BLaER1 (cell line): ENCODE results near the gene SHANK3.

Experiments
- H3K27ac ChIP-seq: shearing (Covaris generic); formaldehyde crosslinking; 2 replicates; pipeline ENCODE4 v1.8.1; 2022
- H3K27me3 ChIP-seq: shearing (Covaris generic); formaldehyde crosslinking; 2 replicates; pipeline ENCODE4 v1.8.1; 2022
- H3K36me3 ChIP-seq: shearing (Covaris generic); formaldehyde crosslinking; 2 replicates; pipeline ENCODE4 v1.8.1; 2022
- H3K4me1 ChIP-seq: shearing (Covaris generic); formaldehyde crosslinking; 2 replicates; pipeline ENCODE4 v1.8.1; 2022
- H3K4me2 ChIP-seq: shearing (Covaris generic); formaldehyde crosslinking; 2 replicates; pipeline ENCODE4 v1.8.1; 2022
- H3K4me3 ChIP-seq: shearing (Covaris generic); formaldehyde crosslinking; 2 replicates; pipeline ENCODE4 v1.8.1; 2022
- H3K9ac ChIP-seq: shearing (Covaris generic); formaldehyde crosslinking; 2 replicates; pipeline ENCODE4 v1.8.1; 2022
- H3K9me3 ChIP-seq: shearing (Covaris generic); formaldehyde crosslinking; 2 replicates; pipeline ENCODE4 v1.8.1; 2022
- H4K20me1 ChIP-seq: shearing (Covaris generic); formaldehyde crosslinking; 2 replicates; pipeline ENCODE4 v1.8.1; 2022
- Cebpa-rat ChIP-seq: shearing (Covaris generic); IDR thresholded peaks from 2 replicates; pipeline ENCODE4 v1.8.1; 2022

SHANK3 gene

DNA sequence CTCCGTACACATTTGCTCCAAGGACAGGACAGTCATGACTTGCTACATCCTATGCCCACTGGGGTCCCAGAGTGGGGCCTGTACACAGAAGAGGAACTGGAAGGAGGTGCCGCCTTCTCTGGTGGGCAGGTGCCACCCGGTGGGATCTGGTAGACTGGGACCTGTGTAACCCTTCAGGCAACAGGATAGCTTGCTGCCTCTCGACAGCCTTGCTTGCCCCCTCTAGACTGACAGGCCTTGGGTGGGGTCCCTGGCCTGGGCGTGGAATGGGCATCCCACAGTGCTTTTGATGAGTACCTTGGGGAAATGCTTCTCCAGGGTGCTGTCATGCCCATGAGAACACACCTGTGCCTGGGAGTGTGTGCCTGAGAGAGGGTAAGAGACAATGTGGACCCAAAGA, 15.8 kb downstream of the SHANK3 start:
- Histone ChIP-seq H3K4me2 (no peak overlapping the region), H3K4me1 (0 out of 2 replicates have a peak, but pooled peaks cover 3% of the 10 kb centered on the region), H3K4me3 (no peak overlapping the region), H3K9ac (no peak overlapping the region), H3K9me3 (0 out of 2 replicates have a peak, but pooled peaks cover under 1% of the 10 kb centered on the region), H3K27ac (no peak overlapping the region), H3K27me3 (no peaks in the 10 kb centered on the region), H4K20me1 (peaks cover 85% of the 10 kb centered on the region), H3K36me3 (peaks cover 58% of the 10 kb centered on the region)
- no peak for TF ChIP-seq Cebpa-rat

DNA sequence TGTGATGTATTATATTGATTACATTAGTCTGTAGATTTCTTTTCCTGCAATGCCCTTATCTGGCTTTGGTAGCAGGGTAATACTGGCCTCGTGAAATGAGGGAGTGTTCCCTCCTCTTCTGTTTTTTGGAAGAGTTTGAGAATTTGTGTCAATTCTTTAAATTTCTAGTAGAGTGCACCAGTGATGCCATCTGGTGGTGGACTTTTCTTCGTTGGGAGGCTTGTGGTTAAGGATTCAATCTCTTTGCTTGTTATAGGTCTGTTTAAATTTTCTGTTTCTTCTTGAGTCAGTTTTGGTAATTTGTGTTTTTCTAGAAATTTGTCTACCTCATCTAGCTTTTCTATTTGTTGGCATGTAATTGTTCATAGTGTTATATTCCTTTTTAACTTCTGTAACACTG, 18.9 kb downstream of the SHANK3 start:
- Histone ChIP-seq H4K20me1 (peaks cover 98% of the 10 kb centered on the region), H3K27ac (no peak overlapping the region), H3K27me3 (no peaks in the 10 kb centered on the region), H3K4me1 (0 out of 2 replicates have a peak, but pooled peaks cover 3% of the 10 kb centered on the region), H3K9me3 (no peaks in the 10 kb centered on the region), H3K36me3 (peaks cover 68% of the 10 kb centered on the region), H3K4me2 (no peak overlapping the region), H3K4me3 (no peak overlapping the region), H3K9ac (no peak overlapping the region)
- TF ChIP-seq Cebpa-rat: no peak

DNA sequence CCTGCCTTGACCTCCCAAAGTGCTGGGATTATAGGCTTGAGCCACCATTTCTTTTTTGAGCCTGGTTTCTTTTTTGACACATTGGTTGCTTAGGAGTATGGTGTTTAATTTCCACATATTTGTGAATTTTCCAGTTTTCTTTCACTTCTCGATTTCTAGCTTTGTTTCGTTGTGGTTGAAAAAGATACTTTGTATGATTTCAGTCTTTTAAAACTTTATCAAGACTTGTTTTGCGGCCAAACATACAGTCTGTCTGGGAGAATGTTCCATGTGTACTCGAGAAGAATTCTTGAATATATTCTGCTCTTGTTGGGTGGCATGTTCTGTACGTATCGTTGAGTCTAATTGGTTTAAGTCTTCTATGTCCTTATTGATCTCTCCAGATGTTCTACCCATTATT, 20.8 kb downstream of the SHANK3 start:
- H3K4me1 ChIP-seq: no peaks in the 10 kb centered on the region
- no peak overlapping the region for H3K4me3 ChIP-seq
- no peak overlapping the region for H3K4me2 ChIP-seq
- H4K20me1 ChIP-seq: peaks cover 89% of the 10 kb centered on the region
- H3K27ac ChIP-seq: no peak overlapping the region
- H3K9me3 ChIP-seq: no peaks in the 10 kb centered on the region
- peaks cover 60% of the 10 kb centered on the region for H3K36me3 ChIP-seq
- no peak for TF ChIP-seq Cebpa-rat
- no peaks in the 10 kb centered on the region for H3K27me3 ChIP-seq
- H3K9ac ChIP-seq: no peak overlapping the region

DNA sequence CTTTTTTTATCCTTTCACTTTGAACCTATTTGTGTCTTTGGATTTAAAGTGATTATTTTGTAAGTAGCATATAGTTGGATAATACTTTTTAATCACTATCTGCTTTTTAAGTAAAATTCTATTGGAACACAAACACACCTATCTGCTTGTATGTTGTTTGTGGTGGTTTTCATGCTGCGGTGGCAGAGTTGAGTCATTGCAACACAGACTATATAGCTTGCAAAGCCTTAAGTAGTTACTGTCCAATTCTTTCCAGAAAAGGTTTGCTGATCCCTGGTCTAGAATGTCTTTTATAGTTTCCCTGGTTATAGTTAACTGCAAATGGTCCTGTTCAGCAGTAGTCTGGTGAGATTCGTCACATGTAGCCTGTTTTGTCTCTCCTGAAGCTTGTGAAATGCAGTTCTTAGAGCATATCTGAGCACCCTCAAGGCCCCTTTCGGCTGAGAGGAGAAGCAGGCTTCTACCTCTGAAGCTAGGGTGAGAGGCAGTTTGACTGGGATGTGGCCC, 21.5 kb downstream of the SHANK3 start:
- H3K36me3 ChIP-seq: peaks cover 60% of the 10 kb centered on the region
- no peaks in the 10 kb centered on the region for H3K4me1 ChIP-seq
- H3K9me3 ChIP-seq: no peaks in the 10 kb centered on the region
- H3K27ac ChIP-seq: no peak overlapping the region
- H4K20me1 ChIP-seq: peaks cover 88% of the 10 kb centered on the region
- no peak overlapping the region for H3K9ac ChIP-seq
- H3K4me3 ChIP-seq: no peak overlapping the region
- TF ChIP-seq Cebpa-rat: no peak
- H3K4me2 ChIP-seq: no peak overlapping the region
- H3K27me3 ChIP-seq: no peaks in the 10 kb centered on the region

DNA sequence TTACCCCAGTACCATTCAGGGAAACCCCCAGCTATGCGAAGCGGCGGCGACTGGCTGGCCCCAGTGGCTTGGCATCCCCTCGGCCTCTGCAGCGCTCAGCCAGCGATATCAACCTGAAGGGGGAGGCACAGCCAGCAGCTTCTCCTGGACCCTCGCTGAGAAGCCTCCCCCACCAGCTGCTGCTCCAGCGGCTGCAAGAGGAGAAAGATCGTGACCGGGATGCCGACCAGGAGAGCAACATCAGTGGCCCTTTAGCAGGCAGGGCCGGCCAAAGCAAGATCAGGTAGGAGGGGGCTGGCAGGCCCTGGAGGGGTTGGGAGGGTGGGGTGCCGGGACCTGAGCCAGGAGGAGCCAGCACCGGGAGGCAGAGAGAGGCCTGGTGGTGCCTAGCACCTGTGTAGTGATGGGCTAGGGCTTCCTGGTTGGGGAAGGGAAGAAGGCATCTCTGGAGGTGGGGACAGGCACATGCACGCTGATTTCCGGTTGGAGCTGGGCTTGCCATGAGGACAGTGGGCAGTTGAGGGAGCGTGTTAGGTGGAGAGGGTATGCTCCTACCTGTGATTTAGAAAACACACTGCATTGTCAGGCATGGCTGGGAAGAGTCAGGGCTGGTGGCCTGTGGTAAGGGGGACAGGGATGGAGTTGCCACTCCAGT, 22.3 kb downstream of the SHANK3 start:
- no peak for TF ChIP-seq Cebpa-rat
- H3K9ac ChIP-seq: no peak overlapping the region
- no peaks in the 10 kb centered on the region for H3K4me1 ChIP-seq
- H3K4me2 ChIP-seq: no peak overlapping the region
- no peaks in the 10 kb centered on the region for H3K9me3 ChIP-seq
- H4K20me1 ChIP-seq: peaks cover 88% of the 10 kb centered on the region
- H3K27me3 ChIP-seq: no peaks in the 10 kb centered on the region
- H3K27ac ChIP-seq: no peak overlapping the region
- H3K36me3 ChIP-seq: peaks cover 65% of the 10 kb centered on the region
- H3K4me3 ChIP-seq: no peak overlapping the region

DNA sequence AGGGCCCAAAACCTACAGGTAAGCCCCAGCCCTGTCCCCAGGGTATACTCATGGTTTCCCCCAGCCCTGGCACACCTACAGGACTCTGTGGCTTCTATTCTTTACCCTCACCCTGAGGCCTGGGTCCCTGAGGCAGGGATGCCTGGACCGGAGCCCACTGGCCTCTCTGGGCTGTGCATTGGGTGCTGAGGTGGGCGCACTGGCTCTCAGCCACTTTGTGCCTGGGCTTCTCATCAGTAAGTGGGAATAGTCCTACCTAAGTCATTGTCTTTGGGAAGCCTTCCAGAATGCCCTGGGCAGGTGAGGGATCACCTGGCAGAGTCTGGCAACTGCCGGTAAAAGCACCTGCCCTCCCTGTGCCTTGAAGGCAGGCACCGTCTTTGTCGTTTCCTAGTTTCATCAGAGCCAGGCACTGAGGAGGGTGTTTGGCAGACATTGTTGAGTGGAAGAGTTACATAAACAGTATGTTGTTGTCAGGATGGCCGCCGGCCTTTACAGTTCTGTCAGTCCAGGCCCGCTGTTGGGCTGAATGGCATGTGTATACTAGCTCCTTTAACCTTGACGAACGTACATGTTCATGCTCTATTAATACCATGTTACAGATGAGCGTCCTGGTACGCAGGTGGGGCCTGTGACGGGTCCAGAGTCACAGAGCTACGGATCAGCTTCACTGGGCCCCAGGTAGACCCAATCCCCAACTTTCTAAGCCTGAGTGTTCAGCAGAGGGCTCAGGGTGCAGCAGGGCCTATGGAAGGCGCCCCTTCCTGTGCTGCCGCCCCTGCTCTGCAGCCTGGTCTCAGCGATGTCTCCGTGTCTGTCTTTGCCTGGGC, 23.0 kb downstream of the SHANK3 start:
- Histone ChIP-seq H3K27me3 (no peaks in the 10 kb centered on the region), H3K9ac (no peak overlapping the region), H3K27ac (no peak overlapping the region), H3K4me1 (no peaks in the 10 kb centered on the region), H3K36me3 (peaks cover 67% of the 10 kb centered on the region), H3K9me3 (no peaks in the 10 kb centered on the region), H4K20me1 (peaks cover 88% of the 10 kb centered on the region), H3K4me3 (no peak overlapping the region), H3K4me2 (no peak overlapping the region)
- no peak for TF ChIP-seq Cebpa-rat

DNA sequence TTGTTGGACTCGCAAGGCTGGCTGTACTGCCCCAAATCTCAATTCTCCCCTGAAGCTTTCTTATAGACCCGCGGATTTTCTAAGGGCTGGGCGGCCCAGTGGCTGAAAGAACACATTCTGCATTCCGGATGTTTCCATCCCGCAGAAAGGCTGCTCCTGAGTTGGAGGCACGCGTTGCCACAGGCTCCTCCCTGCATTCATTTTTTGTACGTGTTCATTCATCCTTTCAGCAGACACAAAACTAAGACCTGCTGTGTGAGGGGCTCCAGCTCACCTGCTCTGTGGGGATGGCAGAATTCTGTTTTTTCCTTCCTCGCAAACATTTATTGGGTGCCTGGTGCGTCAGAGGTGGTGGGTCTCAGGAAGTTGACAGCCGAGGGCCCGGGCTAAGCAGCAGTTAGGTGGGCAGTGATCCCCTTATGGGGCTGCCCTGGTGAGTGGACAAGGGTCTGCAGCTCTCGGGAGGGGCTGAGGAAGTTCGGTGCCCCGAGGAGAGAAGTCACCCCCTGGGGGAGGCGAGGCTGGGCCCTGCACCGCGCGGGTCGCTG, 23.7 kb downstream of the SHANK3 start:
- Histone ChIP-seq H3K9ac (no peak overlapping the region), H3K4me3 (no peak overlapping the region), H3K27me3 (no peaks in the 10 kb centered on the region), H3K4me2 (no peak overlapping the region), H3K36me3 (peaks cover 74% of the 10 kb centered on the region), H3K9me3 (no peaks in the 10 kb centered on the region), H3K27ac (no peak overlapping the region), H3K4me1 (no peaks in the 10 kb centered on the region), H4K20me1 (peaks cover 88% of the 10 kb centered on the region)
- no peak for TF ChIP-seq Cebpa-rat

DNA sequence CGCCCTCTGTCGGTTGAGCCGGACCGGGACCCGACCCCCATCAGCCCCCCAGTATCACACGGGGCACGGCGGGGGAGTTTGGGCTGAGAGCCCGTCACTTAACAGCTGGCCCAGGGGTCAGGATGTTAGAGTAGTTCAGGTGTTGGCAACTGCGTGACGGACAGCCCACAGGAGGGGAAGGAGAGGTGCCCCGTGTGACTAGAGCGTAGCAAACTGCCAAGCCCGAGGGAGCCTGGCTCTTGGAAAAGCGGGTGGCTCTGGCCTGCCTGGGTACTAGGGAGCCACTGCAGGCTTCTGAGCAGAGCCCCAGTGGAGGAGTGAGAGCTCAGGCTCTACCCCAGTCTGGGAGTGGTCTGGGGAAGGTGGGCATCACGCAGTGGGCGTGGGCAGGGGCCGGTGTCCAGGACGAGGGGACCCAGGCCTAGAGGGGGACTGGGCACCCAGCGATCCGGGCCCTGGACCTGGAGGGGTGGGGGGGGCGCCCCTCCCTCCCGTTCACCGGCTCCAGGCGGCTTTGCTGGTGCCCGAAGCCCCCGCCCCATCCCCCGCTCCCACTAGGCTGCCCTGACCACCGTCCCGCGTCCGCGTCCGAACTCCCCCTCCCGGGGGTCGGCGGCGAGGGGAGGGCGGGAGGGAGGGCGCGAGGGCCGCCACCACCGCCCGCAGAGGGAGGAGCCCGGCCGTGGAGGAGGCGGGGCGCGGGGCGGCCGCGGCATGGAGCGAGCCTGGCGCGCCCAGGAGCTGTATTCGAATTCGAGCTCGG, 24.4 kb downstream of the SHANK3 start:
- Histone ChIP-seq H3K27ac (no peak overlapping the region), H4K20me1 (peaks cover 88% of the 10 kb centered on the region), H3K36me3 (peaks cover 81% of the 10 kb centered on the region), H3K4me3 (no peak overlapping the region), H3K27me3 (no peaks in the 10 kb centered on the region), H3K9ac (no peak overlapping the region), H3K9me3 (no peaks in the 10 kb centered on the region), H3K4me1 (no peaks in the 10 kb centered on the region), H3K4me2 (no peak overlapping the region)
- TF ChIP-seq Cebpa-rat: no peak

DNA sequence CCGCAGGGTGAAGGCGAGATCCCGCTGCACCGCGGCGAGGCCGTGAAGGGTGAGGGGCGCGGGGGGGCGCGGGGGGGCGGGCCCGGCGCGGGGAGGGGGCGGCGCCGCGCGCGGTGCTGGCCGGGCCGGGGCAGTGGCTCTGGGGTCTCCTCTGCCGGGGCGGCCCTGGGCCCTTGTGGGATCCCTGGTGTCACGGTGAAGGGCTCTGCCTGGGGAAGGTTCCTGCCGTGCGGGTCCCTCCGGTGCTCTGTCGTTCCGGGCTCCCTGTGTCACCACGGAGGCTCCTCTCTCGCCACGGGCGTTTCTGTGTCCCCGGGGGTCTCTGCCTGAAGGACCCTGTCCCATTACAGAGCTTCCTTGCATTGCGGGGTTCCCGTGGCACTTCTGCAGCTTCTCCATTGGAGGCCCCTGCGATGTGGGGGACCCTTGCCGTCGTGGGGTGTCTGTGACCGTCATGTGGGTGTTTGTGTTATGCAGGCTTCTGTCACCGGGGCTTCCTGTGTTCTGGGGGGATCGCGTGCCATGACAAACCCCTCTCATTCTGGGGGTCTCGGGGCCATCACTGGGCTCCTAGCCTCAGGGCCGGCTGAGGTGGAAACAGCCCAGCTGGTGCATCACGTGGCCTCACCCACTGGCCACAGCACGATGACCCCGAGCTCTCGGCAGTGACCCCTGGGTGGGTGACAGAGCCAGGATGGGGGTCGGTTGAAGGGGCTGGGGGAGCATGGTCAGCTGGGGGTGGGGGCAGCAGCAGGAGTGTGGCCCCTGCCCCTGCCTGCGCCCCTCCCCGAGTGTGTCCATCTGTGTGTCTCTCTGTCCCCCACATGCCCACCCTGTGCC, 25.3 kb downstream of the SHANK3 start:
- H3K4me3 ChIP-seq: no peak overlapping the region
- peaks cover 83% of the 10 kb centered on the region for H3K36me3 ChIP-seq
- H3K4me1 ChIP-seq: no peaks in the 10 kb centered on the region
- peaks cover 88% of the 10 kb centered on the region for H4K20me1 ChIP-seq
- no peak overlapping the region for H3K27ac ChIP-seq
- no peaks in the 10 kb centered on the region for H3K27me3 ChIP-seq
- no peaks in the 10 kb centered on the region for H3K9me3 ChIP-seq
- H3K9ac ChIP-seq: no peak overlapping the region
- H3K4me2 ChIP-seq: no peak overlapping the region
- no peak for TF ChIP-seq Cebpa-rat
